ENCODE measurements around the gene SLX4IP.

DNA sequence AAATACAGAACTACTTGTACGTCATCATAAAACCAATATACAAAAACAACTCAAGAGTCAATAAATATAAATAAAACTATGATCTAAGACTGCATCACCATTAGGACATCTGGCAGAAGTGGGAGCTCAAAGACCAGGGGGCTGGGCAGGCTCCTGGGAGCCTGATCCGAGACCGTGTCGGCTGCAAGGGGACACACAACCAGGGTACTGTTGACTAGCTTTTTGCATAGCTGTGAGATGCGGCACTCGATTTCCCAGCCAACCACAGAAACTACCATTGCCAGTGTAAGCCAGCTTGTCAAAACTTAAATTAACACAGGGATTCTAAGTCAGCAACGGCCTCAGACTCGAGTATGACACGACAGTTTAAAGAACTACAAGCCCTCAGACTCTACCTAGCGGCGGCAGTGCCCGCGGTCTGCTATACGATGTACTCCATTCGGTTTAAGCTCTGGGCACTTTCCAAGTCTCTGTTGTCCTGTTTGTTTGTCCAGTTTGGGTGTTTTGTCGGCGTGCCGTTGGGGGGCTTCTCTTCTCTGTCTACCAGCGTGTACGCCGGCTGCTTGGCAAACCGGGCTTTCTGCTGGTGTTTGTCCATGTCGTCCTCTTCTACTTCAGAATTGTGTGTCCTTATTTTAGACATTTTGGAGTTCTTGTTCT lies 204.1 kb downstream of the SLX4IP start:
- TF ChIP-seq, protein P1, sequence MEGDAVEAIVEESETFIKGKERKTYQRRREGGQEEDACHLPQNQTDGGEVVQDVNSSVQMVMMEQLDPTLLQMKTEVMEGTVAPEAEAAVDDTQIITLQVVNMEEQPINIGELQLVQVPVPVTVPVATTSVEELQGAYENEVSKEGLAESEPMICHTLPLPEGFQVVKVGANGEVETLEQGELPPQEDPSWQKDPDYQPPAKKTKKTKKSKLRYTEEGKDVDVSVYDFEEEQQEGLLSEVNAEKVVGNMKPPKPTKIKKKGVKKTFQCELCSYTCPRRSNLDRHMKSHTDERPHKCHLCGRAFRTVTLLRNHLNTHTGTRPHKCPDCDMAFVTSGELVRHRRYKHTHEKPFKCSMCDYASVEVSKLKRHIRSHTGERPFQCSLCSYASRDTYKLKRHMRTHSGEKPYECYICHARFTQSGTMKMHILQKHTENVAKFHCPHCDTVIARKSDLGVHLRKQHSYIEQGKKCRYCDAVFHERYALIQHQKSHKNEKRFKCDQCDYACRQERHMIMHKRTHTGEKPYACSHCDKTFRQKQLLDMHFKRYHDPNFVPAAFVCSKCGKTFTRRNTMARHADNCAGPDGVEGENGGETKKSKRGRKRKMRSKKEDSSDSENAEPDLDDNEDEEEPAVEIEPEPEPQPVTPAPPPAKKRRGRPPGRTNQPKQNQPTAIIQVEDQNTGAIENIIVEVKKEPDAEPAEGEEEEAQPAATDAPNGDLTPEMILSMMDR (IDR thresholded peaks at IDR 0.05; ENCODE audit: low read depth, low read length), result no peak
- TF ChIP-seq, protein P2, sequence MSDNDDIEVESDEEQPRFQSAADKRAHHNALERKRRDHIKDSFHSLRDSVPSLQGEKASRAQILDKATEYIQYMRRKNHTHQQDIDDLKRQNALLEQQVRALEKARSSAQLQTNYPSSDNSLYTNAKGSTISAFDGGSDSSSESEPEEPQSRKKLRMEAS (IDR thresholded peaks at IDR 0.05; ENCODE audit: low read depth, low read length), result no peak
